ENCODE measurements around the gene CAMK2G.
"Not testable (repeated sequence)": the region's sequence is repeated elsewhere in the genome, so short reads cannot be mapped to it uniquely, and the experiment has no call there.

CAMK2G gene

GRCh38 chr10:73874267-73875138, at the start of gene CAMK2G:
Gene CAMK2G (minus strand): TSS chr10:73874555. CDS start chr10:73874461, 94 bp downstream.
- DNase-seq (ENCODE audit: low read depth, low spot score): peak; percentile 39

GRCh38 chr10:73922864-73923133, 48.4 kb upstream of the CAMK2G start:
- no peak for DNase-seq (ENCODE audit: low read depth, low spot score)

- DNase-seq (ENCODE audit: low read depth, low spot score): no peak
Observed at GRCh38 chr10:73922007-73922863, 47.9 kb upstream of the CAMK2G start.

GRCh38 chr10:73920089-73920488, 45.7 kb upstream of the CAMK2G start:
- no peak for DNase-seq (ENCODE audit: low read depth, low spot score)

- DNase-seq (ENCODE audit: low read depth, low spot score): not testable (repeated sequence)
Observed at GRCh38 chr10:73919481-73919880, 45.1 kb upstream of the CAMK2G start.

GRCh38 chr10:73917566-73918305, 43.4 kb upstream of the CAMK2G start:
- DNase-seq (ENCODE audit: low read depth, low spot score): no peak

- DNase-seq (ENCODE audit: low read depth, low spot score): no peak
Observed at GRCh38 chr10:73916761-73917470, 42.6 kb upstream of the CAMK2G start.

- DNase-seq (ENCODE audit: low read depth, low spot score): no peak
Observed at GRCh38 chr10:73915206-73915851, 41.0 kb upstream of the CAMK2G start.

- no peak for DNase-seq (ENCODE audit: low read depth, low spot score)
Observed at GRCh38 chr10:73914036-73914435, 39.7 kb upstream of the CAMK2G start.

- DNase-seq (ENCODE audit: low read depth, low spot score): no peak
Observed at GRCh38 chr10:73911553-73912004, 37.2 kb upstream of the CAMK2G start.

- DNase-seq (ENCODE audit: low read depth, low spot score): no peak
Observed at GRCh38 chr10:73910764-73911552, 36.6 kb upstream of the CAMK2G start, which contains the start of gene PLAU. Gene PLAU (plus strand): TSS chr10:73911132. CDS start chr10:73911556, 424 bp downstream.

GRCh38 chr10:73910401-73910763, 36.0 kb upstream of the CAMK2G start:
- DNase-seq (ENCODE audit: low read depth, low spot score): no peak

- DNase-seq (ENCODE audit: low read depth, low spot score): no peak
Observed at GRCh38 chr10:73909540-73910115, 35.3 kb upstream of the CAMK2G start.

- DNase-seq (ENCODE audit: low read depth, low spot score): no peak
Observed at GRCh38 chr10:73908853-73909539, 34.6 kb upstream of the CAMK2G start.

GRCh38 chr10:73907841-73908517, 33.6 kb upstream of the CAMK2G start:
- no peak for DNase-seq (ENCODE audit: low read depth, low spot score)

- DNase-seq (ENCODE audit: low read depth, low spot score): no peak
Observed at GRCh38 chr10:73906524-73907447, 32.4 kb upstream of the CAMK2G start.
